SKM-1 (cell line): Measurements from ENCODE around the gene MOSPD3.

Source experiments
- DNase-seq: peaks from one replicate; lab custom pipeline; 2025; ENCODE audit not compliant: unreplicated experiment; lab: John Stamatoyannopoulos, UW

Gene MOSPD3

DNA sequence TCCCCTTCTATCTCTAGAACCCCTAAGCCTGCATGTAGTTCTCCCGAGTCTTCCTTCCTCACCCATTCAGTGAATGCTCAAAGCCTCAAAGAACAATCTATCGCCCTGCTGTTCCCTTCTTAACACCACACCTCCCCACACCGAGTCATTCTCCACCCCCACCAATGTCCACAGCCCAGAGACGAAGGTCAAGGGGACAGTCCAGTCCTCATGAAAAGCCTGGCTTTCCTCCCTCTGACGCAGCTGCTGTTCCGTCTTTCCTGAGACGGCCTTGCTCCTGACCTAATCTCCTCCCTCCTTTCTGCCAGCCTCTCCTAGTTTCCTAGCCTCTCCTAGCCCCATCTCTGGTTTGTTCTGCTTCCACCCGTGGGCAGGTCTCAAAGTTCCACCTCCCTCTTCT is 9.2 kb downstream of the MOSPD3 start:
- DNase-seq: no peak

DNA sequence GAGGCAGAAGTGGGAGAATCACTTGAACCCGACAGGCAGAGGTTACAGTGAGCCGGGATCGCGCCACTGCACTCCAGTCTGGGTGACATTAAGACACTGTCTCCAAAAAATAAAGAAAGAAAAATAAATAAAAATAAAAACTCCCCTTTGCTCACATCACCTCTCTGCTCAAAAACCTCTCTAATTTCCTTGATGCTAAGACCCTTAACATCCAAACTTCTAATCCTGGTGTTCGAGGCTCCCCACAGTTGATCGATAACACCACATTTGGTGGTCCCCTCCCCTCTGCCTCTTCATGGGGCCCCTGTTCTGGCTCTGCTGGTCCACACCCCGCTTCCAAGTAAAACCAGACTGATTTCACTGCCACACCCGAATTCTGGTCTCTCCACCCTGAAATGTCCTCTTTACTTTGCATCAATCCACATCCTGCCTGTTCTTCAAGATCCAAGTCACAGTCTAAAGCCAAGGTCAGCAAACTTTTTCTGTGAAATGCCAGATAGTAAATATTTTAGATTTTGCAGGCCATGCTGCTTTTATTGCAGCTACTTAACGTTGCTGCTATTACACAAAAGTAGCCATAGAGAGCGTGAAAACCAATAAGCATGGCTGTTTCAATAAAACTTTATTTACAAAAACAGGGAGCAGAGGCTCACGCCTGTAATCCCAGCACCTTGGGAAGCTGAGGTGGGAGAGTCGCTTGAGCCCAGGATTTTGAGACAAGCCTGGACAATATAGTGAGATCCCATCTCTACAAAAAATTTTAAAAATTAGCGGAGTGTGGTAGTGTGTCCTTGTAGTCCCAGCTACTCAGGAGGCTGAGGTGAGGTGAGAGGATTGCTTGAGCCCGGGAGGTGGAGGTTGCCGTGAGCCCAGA is 11.8 kb downstream of the MOSPD3 start:
- no peak for DNase-seq

DNA sequence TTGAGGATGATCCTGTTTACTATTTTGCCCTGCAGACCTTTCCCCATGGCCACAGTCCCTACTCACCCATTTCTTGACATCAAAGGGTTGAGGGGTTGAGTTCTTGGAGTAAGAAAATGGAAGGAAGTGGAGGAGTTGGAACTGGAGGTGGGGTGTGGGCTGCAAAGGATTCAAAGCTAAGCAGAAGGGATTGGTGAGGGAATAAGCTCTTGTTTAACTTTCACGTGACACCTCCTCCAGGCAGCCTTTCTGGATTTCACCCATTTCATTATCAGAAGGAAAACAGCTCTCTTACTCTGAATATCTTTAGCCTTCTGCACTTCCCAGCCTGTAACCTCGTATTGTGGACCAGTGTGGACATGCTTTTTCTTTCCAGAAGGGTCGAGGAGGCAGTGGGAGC is 13.7 kb downstream of the MOSPD3 start:
- DNase-seq: no peak

DNA sequence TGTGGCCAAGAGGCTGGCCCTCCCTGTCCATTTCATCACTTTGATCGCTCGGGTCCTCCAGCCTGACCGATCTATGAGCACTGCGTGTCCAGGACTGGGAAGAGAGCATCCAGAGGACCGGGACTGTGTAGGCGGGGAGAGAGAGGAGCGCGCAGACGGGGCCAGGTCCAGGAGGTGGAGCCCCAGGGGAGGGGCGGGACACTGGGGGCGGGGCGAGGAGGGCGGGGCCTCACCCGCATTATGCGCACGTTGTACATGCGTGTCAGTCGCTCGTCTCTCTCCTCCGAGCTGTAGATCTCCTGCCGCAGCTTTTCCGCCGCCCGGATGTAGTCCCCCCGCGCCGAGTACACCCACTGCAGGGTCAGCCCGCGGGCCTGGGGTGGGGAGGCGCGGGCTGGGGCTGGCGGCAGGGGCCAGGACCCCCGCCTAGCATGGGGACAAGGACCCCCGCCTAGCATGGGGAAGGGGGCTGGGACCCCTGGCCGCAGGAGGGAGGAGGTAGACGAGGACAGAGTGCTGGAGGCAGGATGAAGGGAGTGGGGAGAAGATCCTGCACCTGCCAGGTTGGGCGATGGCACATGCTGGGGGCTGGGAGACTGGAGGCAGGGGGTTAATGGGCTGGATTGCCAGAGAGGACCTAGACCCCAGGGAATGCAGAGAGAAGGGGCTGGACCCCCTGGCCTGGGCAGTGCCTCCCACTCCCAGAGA is 14.3 kb downstream of the MOSPD3 start:
- DNase-seq: peak; percentile 9

DNA sequence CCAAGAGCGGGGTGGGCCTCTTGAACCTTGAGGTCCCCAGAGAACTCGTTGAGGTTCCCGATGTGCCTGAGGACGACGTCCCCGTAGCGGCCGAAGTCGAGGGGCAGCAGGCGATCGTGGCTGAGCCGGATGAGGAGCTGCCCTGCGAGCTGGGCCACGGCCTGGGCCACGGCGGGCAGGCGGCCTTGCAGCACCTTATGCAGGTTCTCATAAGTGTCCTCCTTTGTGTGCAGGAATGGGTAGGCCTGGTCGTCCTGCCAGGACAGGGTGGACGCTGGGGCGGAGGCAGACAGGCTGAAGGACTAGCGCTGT is 14.9 kb downstream of the MOSPD3 start:
- no peak for DNase-seq

DNA sequence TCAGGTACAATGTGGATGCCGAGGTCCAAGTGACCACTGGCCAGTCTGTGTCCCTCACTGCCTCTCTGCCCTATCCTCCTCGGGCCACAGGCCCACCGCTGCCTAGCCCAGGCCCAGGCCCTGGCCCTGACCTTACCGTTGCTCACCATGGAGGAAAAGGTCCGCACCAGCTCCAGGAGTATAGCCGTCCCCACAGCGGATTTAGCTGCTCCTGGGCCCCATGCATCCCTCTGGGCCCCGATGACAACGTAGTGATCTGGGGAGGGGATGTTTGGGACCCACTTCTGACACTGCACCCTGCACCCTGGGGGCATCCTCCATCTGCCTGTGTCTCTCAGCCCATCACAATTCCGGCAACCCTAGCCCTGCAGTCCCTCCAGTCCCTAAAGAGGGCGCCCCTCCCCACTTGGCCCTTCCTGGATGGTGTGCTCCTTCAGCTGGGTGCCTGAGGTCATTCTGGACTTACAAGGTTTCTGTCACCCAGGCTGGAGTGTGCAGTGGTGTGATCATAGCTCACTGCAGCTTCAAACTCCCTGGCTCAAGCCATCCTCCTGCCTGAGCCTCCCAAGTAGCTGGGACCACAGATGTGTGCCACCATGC is 16.9 kb downstream of the MOSPD3 start:
- DNase-seq: peak; percentile 8

DNA sequence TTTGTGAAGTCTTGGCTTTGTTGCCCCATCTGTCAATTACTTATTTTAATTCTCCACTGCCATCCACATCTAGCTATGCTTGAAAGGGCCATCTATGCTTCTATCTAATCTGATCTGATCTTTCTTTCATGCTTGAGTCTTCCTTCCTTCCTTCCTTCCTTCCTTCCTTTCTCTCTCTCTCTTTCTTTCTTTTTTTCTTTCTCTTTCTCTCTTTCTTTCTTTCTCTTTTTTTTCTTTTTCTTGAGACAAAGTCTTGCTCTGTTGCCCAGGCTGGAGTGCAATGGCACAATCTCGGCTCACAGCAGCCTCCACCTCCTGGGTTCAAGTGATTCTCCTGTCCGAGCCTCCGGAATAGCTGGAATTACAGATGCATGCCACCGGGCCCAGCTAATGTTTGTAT is 17.7 kb downstream of the MOSPD3 start:
- DNase-seq: no peak

DNA sequence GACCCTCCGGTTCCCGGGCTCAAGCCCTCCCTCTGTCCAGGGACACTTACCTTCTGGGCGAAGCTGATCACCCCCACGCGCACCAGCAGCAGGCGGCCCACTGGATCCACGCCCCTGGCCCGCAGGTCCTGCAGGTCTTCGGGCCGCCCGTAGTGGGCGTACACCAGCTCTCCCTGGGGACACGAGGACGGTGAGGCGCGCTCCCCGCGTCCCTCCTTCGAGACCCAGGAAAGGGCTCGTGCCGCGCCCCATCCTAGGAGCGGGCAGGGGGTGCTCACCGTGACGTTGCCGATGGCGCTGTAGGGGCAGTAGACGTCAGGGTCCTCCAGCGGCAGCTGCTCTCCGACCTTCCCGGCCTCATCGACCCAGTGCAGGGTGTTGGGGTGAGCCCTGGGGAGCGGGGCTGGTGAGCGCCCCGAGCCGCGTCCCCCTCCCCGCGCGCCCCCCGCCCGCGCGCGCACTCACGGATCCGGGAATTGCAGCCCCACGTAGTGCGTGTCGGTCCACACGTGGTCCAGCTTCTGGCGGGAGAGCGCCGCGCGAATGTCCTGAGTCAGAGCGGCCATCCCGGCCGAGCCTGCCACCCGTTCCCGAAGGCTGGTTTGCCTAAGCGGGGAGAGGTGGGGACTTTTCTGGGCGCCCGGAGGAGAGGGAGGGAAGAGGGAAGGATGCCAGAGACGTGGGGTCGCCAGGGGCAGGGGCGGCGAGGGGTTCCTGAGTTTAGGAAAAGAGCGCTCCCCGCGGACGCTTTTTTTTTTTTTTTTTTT is 20.8 kb downstream of the MOSPD3 start:
- DNase-seq: peak; percentile 23

DNA sequence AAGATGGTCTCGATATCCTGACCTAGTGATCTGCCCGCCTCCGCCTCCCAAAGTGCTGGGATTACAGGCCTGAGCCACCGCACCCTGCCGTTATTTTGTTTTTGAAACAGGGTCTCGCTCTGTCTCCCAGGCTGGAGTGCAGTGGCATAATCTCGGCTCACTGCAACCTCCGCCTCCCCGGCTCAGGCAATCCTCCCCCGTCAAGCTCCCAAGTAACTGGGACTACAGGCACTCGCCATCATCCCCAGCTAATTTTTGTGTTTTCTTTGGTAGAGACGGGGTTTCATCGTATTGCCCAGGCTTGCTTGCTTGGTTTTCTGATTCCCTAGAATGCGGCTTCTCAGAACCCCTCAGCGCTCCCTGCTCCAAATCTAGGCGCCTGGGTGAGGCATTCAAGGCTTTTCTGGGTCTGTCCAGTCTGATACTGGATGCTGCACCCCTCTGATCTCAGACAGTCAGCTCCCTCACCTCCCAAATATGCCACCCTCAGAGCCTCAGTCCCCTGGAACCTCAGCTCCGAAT is 27.7 kb downstream of the MOSPD3 start:
- DNase-seq: no peak

DNA sequence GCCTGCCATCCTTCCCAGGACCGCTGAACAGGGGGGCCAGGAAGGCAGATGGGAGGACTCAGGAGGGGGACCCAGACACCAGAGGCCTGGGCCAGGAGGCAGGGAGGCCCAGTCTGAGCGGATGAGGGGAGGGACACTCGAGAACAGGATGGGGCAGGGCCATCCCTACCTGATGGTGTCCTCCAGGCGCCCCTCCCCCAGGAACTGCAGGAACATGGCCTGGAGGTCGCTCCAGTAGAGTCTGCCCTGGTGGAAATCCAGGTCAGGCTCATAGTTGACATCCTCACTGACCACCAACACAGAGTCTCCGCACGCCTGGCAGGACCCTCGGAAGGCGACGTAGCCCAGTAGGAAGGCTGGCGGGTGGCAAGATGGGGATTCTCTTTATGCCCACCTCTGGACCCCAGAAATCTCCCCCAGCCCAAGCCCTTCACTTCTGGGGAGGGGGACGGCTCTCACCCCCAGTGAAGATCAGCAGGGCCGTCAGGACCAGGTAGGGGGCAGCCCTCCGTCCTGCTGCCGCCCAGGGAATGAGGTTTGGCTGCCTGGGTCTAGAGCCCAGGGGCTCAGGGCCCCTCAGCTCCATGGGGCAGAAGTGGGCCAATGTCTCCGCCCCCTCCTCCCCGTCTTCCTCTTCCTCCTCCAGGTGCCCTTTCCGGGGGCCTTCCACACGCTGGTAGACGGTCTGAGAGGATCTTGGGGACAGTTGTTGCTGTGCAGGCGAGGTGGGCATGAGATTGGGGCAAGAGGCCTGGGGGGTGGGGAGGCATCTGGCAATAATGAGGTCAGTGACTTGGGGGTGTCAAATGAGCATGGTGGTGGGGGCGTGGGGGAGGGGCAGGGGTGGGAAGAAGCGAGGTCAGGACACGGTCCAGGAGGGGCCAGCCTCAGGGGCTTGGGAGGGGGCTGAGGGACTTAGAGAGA is 28.4 kb downstream of the MOSPD3 start:
- no peak for DNase-seq

DNA sequence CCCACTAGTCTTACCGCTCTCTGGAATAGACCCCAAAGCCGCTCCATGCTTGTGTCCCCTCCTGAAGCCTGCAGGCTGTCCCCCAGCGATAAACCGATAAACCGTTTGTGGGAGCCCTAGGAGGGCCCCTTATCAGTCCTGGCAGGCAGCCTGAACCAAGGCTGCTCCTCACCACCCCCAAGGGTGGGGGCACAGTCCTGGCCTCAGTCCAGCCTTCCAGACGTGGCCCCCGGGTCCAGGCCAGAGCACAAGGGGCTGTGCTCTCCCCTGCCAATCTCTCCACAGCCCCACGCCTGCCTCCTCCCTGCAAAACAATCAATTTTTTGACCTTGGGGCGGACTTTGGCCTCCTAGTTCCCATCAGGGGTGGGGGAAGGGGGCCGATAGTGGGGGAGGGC is 29.1 kb downstream of the MOSPD3 start, which contains the start of gene TFR2:
TFR2 (minus strand) TSS at position 90 of the 397 bp plus-strand sequence; CDS start at position 47, 43 bp downstream.
- no peak for DNase-seq

DNA sequence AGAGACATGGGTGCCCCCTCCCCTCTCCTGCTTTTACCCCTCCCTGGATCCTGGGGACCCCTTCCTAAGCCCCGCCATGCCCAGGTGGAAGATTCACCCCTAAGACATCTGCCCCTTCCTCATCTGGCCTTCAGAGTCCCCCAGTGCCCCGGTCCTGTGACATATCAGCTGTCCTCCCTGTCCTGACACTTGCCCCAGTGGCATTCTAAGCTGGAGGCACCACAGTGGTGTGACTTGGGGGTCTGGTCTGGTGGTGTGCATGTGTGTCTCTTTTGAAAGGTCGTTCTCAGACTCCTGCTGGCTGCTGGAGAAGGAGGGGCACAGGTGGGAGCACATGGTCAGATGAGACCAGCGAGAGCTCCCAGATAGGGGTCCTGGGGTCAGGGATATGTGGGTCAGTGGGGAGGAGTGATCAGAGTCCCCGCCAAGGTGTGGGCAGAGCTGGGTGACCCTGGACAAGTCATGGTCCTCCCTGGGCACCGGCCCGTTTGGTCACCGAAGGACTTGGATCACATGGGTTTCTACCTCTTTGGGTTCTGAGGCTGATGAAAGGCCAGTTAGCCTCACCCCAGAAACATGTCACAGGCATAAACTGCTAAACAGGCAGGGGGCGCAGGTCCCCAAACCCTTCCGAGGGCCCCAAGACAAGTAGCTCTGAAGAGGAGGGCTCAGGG is 29.7 kb downstream of the MOSPD3 start:
- DNase-seq: no peak

DNA sequence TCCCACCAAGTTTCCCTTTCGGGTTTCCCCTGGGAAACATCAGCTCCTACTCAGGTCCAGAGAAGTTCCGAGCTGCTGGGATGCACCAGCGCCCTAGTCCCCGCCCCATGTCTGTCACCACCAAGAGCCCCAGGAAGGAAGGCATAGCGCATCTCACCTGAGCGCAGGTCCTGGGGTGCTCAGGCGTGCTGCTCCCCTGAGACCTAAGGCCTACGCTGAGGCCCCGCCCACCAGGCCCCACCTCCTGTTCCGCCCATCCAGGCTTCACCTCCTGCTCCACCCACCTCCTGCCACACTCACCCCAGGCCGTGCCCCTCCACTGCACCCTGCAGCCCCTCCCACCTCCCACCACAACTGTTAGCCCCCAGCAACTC is 30.2 kb downstream of the MOSPD3 start:
- DNase-seq: no peak

DNA sequence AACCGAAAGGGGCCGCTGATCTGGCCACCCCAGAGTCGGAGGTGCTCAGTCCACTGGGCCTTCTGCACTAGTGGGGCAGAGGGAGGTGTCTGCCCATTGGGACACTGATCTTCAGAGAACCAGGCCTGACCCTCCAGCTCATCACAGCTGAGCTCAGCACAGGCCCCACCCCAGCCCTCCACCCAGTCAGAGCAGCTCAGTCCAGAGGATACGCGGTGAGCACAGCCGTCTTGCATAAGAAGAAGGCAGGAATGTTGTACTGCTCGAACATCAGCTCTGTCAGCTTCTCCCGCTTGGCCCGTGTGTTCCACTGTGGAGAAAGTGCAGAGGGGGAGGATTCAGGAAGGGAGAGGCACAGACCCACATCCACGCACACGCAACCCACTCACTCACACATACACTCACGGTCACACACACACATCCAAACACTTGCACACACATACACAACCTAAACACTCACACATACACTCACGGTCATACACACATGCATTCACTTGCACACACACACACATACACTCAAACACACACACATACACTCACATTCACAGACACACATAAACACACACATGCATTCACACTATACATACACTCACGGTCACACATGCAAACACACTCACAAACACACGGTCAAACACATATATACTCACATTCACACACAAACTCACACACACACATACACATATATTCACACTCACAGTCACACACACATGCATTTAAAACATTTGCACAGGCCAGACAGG is 37.7 kb downstream of the MOSPD3 start:
- DNase-seq: no peak

DNA sequence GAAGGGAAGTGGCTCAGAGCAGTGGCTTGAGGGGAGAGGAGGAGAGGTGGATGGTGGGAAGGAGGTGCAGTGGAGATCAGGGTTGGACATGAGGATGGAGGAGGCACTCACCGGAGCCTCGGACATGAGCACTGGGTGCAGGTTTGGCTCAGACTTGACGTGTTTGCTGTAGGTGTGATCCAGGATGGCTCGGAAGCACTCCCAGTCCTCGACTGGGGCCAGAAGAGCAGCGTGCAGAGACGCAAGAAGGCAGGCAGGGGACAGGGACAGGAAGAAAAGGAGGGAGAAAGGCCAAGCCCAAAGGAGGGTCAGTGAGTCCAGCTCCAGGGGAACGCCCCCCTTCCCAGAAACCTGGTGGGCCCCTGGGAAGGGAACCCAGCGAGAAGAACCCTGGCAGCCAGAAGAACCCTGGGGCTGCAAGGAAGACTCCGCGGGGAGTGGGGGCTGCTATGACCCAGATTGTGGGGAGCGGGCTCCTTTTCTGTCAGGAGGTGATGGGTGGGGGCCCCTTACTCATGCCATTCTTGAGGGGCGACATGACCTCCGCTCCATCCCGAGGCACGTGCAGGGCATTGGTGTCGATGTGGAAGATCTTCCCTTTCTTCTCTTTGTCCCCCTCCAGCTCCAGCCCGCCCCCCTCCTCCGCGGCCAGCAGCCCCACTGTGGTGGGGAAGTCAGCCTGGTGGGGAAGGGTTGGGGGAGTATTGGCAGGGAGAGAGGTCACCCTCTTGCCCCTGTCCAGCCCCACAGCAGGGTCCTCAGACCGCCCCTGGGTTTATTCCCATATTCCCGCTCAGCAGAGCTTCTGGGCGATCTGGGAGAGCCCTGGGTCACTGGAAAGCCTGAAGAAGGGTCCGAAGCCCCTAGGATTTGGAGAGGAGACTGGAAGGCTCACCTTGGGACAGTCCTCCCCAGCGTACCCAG is 42.8 kb downstream of the MOSPD3 start:
- no peak for DNase-seq

DNA sequence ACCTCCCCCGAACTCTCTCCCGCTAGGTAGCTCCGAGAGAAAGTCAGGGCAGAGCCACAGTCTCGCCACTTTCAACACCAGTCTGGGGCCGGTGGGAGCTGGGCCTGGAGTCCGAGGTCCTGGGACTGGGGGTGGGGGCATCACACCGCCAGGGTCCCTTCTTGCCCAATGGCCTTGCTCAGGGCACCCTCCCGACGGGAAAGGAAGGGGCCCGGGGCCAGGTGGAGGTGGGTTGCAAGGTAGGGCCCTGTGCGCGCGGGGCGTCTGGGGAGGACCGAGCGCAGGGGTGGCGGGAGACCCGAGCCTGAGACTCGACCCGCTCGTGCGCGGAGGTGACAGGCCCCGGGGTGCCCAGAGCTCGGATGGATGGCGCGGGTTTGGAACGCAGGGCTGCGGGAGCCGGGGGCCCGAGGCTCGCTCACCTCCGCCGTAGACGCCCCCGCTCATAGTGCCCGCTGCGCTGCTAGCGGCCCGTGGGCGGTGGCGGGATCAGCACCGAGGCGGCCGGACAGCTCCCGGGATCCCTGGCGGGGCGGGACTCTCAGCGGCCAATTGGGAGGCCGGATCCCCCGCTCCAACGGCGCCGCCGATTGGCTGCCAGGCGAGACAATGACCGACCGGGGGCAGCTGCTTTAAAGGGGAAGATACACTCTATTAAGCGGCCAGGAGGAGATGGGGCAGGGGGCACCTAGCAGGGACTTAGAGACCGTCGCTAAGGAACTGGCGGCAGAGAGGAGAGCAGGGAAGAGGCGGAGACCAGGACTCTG is 43.8 kb downstream of the MOSPD3 start, which contains the start of gene ACTL6B:
ACTL6B (minus strand) TSS at position 541 of the 767 bp plus-strand sequence; CDS start at position 447, 94 bp downstream.
- no peak for DNase-seq
